ENCODE measurements around the gene ADAMTS14.

ADAMTS14 gene

GRCh38 chr10:70695241-70696030, 23.1 kb downstream of the ADAMTS14 start:
- no peak for DNase-seq

- DNase-seq = no peak
Observed at GRCh38 chr10:70698211-70698610, 25.9 kb downstream of the ADAMTS14 start.

GRCh38 chr10:70699063-70699658, 26.9 kb downstream of the ADAMTS14 start:
- no peak for DNase-seq

- DNase-seq = peak; percentile 32
Observed at GRCh38 chr10:70699659-70700174, 27.4 kb downstream of the ADAMTS14 start.

- no peak for DNase-seq
Observed at GRCh38 chr10:70702190-70702763, 30.0 kb downstream of the ADAMTS14 start.

GRCh38 chr10:70704211-70704610, 31.9 kb downstream of the ADAMTS14 start:
- DNase-seq = no peak

- no peak for DNase-seq
Observed at GRCh38 chr10:70705121-70705861, 33.0 kb downstream of the ADAMTS14 start.

DNA sequence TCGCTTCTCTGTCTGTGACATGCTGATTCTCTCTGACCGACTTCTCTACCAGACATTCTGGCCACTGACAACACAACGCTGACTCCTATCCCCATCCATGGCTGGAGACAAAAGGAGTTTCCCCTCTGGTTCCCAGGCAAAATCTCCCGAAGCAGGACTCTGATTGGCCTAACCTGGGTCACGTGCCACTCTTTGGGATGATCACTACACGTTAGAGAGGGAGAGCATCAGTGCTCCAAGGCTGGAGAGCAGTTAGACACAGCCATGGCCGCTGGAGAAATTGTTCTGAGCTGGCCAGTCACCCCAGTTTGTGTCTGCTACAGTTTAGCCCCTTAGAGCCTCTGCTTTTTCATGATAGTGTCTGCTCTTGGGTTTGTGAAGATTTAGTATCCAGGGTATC, 38.9 kb downstream of the ADAMTS14 start:
- no peak for DNase-seq

DNA sequence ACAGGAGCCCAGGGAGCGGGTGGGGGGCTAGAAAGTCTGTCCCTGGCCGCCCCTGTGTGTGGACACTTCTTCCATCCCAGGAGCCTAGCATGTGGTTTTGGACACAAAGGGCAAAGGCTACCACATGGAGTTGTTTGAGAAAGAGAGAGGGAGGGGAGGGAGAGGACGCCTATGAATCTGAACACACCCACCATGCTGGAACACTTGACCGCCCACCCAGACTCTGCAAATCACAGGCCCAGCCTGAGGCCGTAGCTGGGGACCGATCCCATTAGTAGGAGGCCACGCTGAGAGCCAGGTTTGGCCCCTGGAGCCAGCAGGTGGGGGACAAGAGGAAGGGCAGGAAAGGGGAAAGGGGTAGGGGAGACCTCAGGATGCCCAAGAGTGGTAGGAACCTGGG, 39.6 kb downstream of the ADAMTS14 start:
- no peak for DNase-seq

DNA sequence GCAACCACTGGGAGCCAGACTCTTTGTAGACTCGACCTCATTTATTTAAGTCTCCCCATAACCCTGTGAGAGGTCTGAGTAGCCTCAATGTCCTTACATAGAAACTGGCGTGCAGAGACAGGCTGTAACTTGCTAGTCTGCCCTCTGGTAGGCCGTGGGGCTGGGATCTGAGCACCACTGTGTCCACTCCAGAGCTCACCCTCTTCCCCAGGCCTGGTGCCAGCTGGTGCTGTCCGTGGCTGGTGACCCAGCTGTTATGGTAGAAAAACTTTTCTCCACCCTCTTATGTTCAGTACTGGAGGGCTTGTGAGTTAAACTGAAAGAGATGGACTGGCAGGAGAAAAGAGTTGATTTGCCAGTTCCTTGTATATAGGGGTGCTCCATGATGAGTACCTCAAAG, 41.9 kb downstream of the ADAMTS14 start:
- no peak for DNase-seq

GRCh38 chr10:70714951-70715350, 42.6 kb downstream of the ADAMTS14 start:
- no peak for DNase-seq

- peak; percentile 89 for DNase-seq
Observed at GRCh38 chr10:70715853-70716795, 43.8 kb downstream of the ADAMTS14 start.

DNA sequence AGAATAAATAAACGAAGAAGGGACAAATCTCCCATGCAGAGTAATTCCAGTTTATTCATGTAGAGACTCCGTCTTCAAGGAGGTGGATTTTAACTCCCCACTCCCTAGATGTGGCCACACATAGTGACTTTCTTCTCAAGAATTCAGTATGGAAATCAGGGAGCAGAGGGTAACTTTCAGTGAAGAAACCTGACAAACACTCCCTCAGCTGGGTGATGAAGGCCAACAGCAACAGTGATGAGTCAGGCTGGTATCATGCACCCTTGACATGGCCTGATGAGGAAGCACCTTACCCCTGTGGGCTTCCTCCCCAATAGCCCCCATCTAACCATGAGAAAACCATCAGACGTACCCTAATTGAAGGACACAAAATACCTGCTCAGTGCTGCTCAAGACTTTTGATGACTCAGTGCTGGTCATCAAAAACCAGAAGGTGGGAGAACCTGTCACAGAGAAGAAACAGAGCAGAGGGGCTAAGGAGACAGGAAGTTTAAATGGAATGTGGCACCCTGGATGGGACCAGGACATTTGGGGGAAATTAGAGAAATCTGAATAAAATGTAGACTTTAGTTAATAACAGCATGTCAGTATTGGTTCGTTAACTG, 50.6 kb downstream of the ADAMTS14 start:
- peak; percentile 7 for DNase-seq

- no peak for DNase-seq
Observed at GRCh38 chr10:70723771-70724170, 51.5 kb downstream of the ADAMTS14 start.

DNA sequence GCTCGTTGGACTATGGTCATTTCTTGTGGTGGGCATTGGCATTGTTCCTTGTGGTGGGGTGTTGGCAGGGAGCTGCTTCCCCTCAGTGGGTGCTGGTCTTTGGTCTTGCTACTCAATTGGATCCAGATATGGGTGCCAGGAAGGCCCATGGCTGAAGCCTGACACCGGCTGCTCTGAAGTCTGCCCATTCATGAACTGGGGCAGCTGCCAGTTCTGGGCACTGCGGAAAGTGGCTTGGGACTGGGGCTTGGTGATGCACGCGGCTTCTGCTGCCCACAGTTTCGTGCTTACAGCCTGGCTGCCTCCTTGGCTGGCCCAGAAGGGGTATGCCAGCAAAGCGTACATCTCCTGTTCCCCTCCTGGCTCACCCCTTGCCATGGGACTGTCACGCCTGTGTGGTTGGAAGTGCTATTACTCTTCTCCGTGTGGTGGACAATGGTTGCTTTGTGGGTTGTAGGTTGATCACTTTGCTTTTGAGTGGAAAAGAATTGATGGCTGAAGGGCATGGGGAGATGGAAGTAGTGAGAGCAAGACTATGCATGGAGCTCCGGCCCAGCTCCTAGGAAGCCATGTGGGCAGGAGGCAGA, 54.7 kb downstream of the ADAMTS14 start:
- DNase-seq = no peak

GRCh38 chr10:70728328-70728727, 56.0 kb downstream of the ADAMTS14 start:
- no peak for DNase-seq

GRCh38 chr10:70729763-70730357, 57.6 kb downstream of the ADAMTS14 start:
- DNase-seq = no peak

DNA sequence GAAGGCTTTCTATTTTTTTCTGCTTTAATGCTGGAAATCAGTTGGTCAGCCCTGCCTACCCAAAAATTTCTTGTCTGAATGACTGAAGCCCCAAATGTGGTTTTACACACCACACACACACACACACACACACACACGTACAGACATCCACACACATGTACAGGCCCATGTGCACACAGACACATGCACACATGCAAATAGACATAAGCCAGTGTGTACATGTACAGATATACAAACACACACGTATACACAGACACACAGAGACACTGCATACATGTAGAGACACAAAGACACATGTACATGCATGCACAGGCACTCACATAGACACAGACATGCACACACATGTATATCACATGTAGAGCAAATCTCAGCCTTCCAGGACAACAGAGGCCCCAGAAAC, 58.6 kb downstream of the ADAMTS14 start:
- no peak for DNase-seq

- DNase-seq = no peak
Observed at GRCh38 chr10:70732569-70732968, 60.3 kb downstream of the ADAMTS14 start.

GRCh38 chr10:70733051-70733450, 60.7 kb downstream of the ADAMTS14 start:
- DNase-seq = no peak

- DNase-seq = no peak
Observed at GRCh38 chr10:70735161-70735560, 62.9 kb downstream of the ADAMTS14 start.
